ENCODE measurements around the gene RANBP10. TPM values are rescaled to one million over a fixed set of nuclear protein-coding genes. Genes with fewer than 3 reads are reported as not detected.

Gene RANBP10
- total and polyA plus RNA-seq, 2 of the 8 experiments (the other 6 are each of a cell fraction or from before 2014, with no cell fraction given), result 14.2 to 16.8 TPM

- Histone ChIP-seq H3K23ac (ENCODE audit: insufficient read length) (no peak overlapping the region), H3K9ac (replicated peaks in 1 of 4; ENCODE audit: extremely low read depth in 1 of 4, low read depth in 3 of 4, low read length in 3 of 4) (no peak overlapping the region), H2BK12ac (ENCODE audit: low read depth, low read length) (no peak overlapping the region), H3K4me1 (replicated peaks in 1 of 4; ENCODE audit: control insufficient read depth in 3 of 4, insufficient read depth in 4 of 4, low read length in 3 of 4) (peaks cover 2 to 5% (median 3%) of the 10 kb centered on the region in 4 experiments; a peak in 6 of 7 replicates), H3K18ac (ENCODE audit: extremely low read depth, low read length) (no peak overlapping the region), H3K79me1 (ENCODE audit: low read depth, low read length) (peaks cover 10% of the 10 kb centered on the region), H3K27ac (ENCODE audit: low read depth, low read length) (no peak overlapping the region), H3K4me2 (ENCODE audit: insufficient read depth in 1 of 2, low read depth in 2 of 2, low read length in 2 of 2) (no peak overlapping the region), H3K4me3 (ENCODE audit: extremely low read depth in 1 of 4, insufficient read depth in 2 of 4, low read depth in 3 of 4, low read length in 4 of 4) (no peak overlapping the region), H3K9me3 (ENCODE audit: insufficient read depth in 2 of 2, low read depth in 1 of 2, low read length in 1 of 2) (no peaks in the 10 kb centered on the region), H2AFZ (ENCODE audit: low read length) (no peak overlapping the region), H2BK20ac (ENCODE audit: low read length) (no peak overlapping the region), H4K5ac (ENCODE audit: insufficient read length, low read depth, low read length) (no peak overlapping the region), H3K79me2 (ENCODE audit: control insufficient read depth in 1 of 2, insufficient read depth in 2 of 2, low read length in 2 of 2) (peaks cover 2 to 30% of the 10 kb centered on the region in 2 experiments; a peak in 3 of 4 replicates), H3K56ac (replicated peaks; ENCODE audit: insufficient read length, low read depth, low read length) (no peak overlapping the region), H2BK15ac (ENCODE audit: low read length) (no peak overlapping the region), H3K27me3 (replicated peaks in 1 of 4; ENCODE audit: control insufficient read depth in 3 of 4, extremely low read depth in 1 of 4, insufficient read depth in 3 of 4, low read length in 3 of 4) (no peaks in the 10 kb centered on the region), H3K36me3 (ENCODE audit: control insufficient read depth in 2 of 4, insufficient read depth in 4 of 4, low read length in 3 of 4) (peaks cover 0 to 11% (median 0%) of the 10 kb centered on the region in 4 experiments; a peak in 3 of 8 replicates), H3K4ac (replicated peaks; ENCODE audit: insufficient read length, low read depth, low read length) (no peak overlapping the region), H4K91ac (replicated peaks; ENCODE audit: insufficient read length, low read length) (no peak overlapping the region), H3K23me2 (ENCODE audit: low read depth, low read length) (0 out of 2 replicates have a peak, but pooled peaks cover under 1% of the 10 kb centered on the region), H2AK5ac (ENCODE audit: low read depth, low read length) (no peak overlapping the region), H3K14ac (ENCODE audit: insufficient read length) (no peak overlapping the region), H2BK5ac (ENCODE audit: low read depth, low read length) (no peak overlapping the region), H2BK120ac (replicated peaks; ENCODE audit: low read depth, low read length) (no peak overlapping the region), H4K8ac (ENCODE audit: extremely low read depth, insufficient read depth, low read length) (no peak overlapping the region), H4K20me1 (replicated peaks in 1 of 2; ENCODE audit: control insufficient read depth in 1 of 2, insufficient read depth in 2 of 2, low read length in 2 of 2) (peaks cover 3 to 16% of the 10 kb centered on the region in 2 experiments)
- CTCF ChIA-PET (ENCODE audit: partially characterized antibody), result interaction anchor here (0.8 to 1.5 kb wide), 6 partner anchors 10 to 134 kb away, joined by 3 to 8 read pairs (median 4); partner anchors contain the start of gene ENKD1
- POLR2A ChIA-PET (ENCODE audit: partially characterized antibody), result interaction anchor here (0.6 kb wide), 1 partner anchor 88 kb away, joined by 3 read pairs; no protein-coding TSS in a partner anchor
- TF ChIP-seq NRF1 (IDR thresholded peaks at IDR 0.05; ENCODE audit: low read depth, low read length) (no peak), CHD1 (IDR thresholded peaks at IDR 0.05; ENCODE audit: low read depth, low read length) (no peak)
- 96% methylated on average over 7 of the region's 7 CpGs; no CpG with 5 or more reads in 1 of the 2 experiments for WGBS, 2 experiments (ENCODE audit: extremely low coverage in 1 of 2, insufficient coverage in 1 of 2, insufficient read length in 1 of 2, insufficient replicate concordance in 2 of 2, low coverage in 1 of 2, low lambda C conversion rate in 2 of 2, missing lambda C conversion rate in 1 of 2)
- FAIRE-seq (no peak), DNase-seq (ENCODE audit: low read depth in 1 of 2, low spot score in 2 of 2) (no peak)
Observed at GRCh38 chr16:67800338-67800926, 5.9 kb downstream of the RANBP10 start.
